HG03108 (cell line): ENCODE measurements around the gene RAB6B.

Experiments
- ATAC-seq: cut with Tn5 transposase; IDR thresholded peaks from one replicate; pipeline ENCODE4 v1.9.1; 2021; ENCODE audit warnings: moderate library complexity; ENCODE audit not compliant: unreplicated experiment

RAB6B gene

DNA sequence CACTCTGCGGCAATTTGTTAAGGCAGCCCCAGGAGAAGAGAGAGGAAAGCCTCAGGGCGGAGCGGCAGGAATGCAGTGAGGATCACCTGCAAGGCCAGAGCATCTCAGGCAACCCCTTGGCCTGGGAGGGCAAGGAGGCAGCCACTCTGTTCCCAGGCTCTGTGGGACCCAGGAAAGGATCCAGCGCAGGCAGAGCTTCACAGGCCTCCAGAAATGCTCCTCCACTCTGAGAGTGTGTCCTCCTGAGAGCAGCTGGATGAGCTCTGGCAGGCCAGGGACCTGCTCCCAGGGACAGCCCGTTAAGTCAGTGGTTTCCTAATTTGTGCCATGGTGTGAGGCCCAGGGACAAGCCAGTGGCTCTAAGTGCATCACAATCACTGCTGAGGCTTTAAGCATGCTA lies 35.2 kb downstream of the RAB6B start:
- ATAC-seq, result no peak

GRCh38 chr3:133859381-133860234 lies 36.1 kb downstream of the RAB6B start:
- no peak for ATAC-seq

DNA sequence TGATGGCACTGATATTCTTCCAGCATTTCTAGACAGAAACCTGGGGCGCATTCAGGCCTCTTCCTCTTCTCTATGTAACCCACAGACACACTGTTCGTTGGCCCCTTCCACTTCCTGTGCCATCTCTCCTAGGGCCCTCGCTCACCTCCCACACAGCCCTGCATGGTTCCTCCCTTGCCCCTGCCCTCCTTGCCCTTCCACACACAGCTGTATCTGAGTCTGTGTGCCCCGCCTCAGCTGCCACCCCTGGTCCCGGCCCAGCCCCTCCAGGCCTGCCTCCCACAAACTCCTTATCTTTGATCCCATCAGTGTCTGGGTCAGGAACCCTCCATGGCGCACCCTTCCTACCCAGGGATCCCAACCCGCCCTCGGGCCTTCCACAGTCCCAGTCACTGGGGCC lies 37.9 kb downstream of the RAB6B start:
- ATAC-seq, result no peak

DNA sequence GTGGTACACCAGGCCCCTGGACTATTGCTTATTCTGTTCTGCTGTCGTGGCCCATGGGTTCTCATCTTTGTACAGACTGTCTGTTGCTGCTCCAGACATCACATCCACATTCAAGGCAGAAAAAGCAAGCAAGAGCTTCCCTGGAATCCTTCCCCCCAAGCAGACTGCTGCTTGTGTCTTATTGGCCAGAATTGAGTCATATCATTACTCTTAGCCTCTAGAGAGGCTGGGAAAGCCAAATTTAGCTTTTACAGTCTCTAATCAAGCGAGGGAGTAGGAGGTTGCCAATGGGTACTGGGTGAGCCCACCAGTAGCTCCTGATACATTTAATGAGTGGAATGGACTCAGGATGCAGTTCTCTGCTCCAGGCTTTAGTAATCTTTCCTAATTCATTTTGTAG lies 39.4 kb downstream of the RAB6B start:
- ATAC-seq, result no peak

DNA sequence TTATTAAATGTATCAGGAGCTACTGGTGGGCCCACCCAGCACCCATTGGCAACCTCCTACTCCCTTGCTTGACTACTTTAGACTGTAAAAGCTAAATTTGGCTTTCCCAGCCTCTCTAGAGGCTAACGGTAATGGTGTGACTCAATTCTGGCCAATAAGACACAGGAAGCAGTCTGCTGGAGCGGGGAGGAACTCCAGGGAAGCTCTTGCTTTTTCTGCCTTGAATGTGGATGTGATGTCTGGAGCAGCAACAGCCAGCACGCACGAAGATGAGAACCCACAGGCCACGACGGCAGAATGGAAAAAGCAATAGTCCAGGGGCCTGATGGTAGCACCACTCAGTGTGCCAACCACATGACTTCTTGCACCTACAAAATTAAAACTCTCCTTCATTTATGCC lies 39.9 kb downstream of the RAB6B start:
- no peak for ATAC-seq

GRCh38 chr3:133855002-133855370 lies 40.7 kb downstream of the RAB6B start:
- ATAC-seq, result no peak

GRCh38 chr3:133854264-133855001 lies 41.2 kb downstream of the RAB6B start:
- no peak for ATAC-seq

GRCh38 chr3:133853925-133854227 lies 41.8 kb downstream of the RAB6B start:
- ATAC-seq, result no peak

- no peak for ATAC-seq
Measured at GRCh38 chr3:133853063-133853924, 42.4 kb downstream of the RAB6B start.

GRCh38 chr3:133851931-133852330 lies 43.8 kb downstream of the RAB6B start:
- ATAC-seq, result no peak

DNA sequence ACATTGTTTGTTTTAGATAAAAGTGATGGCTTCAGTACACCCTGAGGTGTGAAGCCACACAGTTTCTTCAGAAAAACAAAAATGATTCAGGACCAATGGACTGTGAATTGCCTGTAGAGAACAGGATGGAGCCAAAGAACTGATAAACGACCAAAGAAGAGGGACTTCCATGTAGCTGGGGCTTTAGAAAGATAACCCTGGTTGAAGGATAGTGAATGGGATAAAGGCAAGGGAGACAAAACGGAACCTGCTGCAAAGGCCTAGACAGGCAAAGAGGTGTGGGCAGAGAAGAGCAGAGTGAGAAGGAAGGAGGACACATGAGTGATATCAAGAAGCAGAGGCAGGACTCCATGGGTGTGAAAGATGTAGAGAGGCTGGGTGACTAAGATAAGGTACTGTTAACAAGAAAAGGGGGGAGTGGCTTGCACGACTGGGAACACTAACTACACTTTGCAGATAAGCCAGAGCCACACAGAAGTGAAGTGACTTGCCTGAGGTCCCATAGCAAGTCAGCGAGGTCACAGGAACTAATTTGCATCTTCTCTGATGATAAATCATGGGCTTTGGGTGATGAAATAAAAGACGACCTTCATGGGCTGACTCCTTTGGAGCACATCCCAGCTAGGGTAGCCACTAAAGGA lies 44.3 kb downstream of the RAB6B start:
- no peak for ATAC-seq

GRCh38 chr3:133850034-133850433 lies 45.6 kb downstream of the RAB6B start:
- no peak for ATAC-seq

GRCh38 chr3:133849346-133849745 lies 46.3 kb downstream of the RAB6B start:
- no peak for ATAC-seq

GRCh38 chr3:133845127-133845526 lies 50.6 kb downstream of the RAB6B start:
- no peak for ATAC-seq

DNA sequence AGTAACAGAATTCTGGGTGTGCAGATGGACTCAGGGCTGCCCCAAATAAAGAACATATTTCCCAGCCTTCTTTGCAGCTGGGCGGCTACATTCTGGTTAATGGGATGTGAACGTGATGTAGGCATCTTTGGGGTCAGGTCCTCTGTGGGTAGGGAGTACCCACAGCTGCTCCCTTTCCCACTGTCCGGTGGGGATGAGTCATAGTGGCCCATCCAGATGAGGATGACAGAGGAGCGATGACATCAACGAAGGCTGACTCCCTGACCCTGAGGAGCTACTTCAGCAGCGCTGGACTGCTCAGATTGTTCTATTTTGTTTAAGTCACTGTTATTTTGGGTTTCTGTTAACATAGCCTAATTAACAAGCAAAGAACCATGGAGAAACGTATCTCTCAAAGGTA lies 52.0 kb downstream of the RAB6B start:
- ATAC-seq, result no peak

- no peak for ATAC-seq
Measured at GRCh38 chr3:133842158-133842557, 53.5 kb downstream of the RAB6B start.

DNA sequence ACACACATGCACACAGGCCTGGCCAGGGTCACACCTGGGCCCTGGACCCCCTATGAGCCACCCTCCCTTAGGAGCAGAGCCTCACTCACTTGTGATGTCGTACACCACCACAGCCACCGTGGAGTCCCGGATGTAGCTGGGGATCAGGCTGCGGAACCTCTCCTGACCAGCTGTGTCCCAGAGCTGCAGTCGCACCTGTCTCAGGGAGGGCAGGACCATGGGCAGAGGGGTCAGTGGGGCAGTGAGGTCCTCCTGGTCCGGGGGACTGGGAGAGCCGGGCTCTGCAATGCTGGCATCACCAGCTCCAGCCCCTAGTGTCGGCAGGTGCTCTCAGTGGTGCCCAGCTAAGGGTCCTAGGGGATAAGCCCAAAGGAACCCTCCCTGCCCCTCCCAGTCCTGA lies 54.5 kb downstream of the RAB6B start:
- ATAC-seq, result no peak

DNA sequence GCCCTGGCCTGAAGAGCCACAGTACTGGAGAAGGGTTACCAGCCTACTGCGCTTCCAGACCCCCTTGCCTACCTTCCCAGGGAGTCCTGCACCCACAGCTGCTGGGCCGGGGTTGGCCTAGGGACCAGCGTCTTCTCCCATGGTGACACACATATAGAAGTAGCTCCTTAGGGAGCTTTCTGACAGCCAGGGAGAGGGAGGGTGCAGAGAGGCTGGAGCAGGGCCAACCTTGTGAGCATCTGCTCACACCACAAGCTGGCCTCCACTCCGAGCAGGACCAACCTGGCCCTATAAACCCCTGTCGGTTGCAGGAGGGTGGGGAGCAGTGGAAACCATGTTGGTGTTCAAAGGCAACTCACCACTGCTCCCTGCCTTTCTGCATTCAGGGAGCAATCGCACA lies 54.9 kb downstream of the RAB6B start:
- ATAC-seq, result no peak

DNA sequence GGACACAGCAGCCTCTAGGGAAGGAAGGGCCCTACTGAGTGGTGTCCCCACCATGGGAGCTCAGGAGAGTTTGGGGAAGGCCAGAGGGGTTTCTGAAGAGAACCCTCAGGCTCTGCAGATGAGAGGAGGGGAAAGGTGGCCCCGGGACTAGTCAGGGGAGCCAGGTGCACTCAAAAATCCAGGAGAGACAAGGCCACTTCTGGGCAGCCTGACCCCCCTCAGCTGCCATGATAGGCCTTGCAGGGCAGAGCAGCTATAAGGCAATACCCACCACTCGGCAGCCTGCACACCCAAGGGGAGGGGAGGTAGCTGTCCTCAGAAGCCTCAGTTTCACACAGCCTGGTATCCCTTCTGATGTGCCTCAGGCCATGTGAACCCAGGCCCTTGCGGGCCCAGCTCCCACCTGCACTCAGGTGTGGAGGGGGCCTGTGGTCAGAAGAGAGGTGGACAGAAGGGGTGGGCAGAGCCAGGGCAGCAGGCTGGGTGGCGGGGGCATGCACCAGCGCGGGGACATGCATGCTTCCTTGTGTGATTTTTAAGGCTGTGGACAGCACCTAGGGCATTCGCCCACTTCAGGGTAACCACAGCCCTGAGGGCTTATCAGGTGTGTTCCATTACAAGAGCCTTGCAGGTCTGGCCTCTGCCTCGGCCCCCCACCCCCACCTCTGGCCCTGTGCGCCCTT lies 55.5 kb downstream of the RAB6B start:
- no peak for ATAC-seq

DNA sequence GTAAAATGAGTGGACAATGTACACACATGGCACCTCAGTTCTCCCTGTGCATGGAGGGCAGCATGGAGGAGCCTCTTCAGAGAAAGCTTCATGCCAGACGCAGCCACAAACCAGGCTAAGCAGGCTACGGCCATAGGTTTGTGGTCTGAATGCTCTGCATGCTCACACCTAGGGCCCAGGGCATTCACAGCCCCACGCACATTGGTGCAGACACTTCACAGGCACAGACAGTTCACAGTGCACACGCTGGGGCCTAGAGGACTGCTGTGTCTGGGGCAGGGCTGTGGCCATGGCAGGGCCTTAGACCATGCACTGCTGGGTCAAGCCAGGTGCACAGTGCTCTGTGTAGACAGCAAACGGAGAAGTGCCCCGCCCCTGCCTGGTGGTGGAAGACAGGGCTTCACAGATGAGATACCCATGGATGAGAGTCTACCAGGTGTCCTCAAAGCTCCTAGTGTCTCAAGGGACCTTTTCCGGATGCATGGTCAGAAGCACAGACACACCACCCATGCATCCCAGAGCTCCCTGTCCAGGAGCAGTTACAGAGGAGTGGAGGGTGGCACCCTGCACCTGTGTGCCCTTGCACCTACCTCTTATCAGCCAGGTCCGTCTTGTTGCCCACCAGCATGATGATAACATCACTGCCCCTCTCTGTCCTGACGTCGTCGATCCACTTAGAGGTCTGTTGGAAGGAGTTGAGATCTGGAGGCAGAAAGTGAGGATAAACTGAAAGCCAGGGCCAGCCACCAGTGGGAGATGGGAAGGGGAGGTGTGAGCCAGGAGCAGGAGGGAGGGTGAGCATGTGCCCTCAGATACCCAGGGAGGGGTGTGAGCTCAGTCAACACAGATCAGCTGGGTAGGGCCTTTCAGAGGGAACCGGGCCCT lies 56.5 kb downstream of the RAB6B start:
- ATAC-seq, result no peak
